IMR-90 (cell line): Measurements from ENCODE around the gene TSPAN8.

Experiments used
- CHD1 ChIP-seq: IDR thresholded peaks from 2 replicates; pipeline ENCODE4 v1.6.1; 2012; ENCODE audit warnings: low read depth, low read length, improper control_type of control experiment
- CTCF ChIP-seq: conservative IDR thresholded peaks from 2 replicates; pipeline ENCODE4 v1.5.1; 2012; ENCODE audit warnings: mild to moderate bottlenecking, low read depth, low read length, improper control_type of control experiment
- FOS ChIP-seq: fragments of 150-350 bp; IDR thresholded peaks from 2 replicates; pipeline ENCODE4 v1.6.1; 2016; ENCODE audit warnings: low read depth, low read length
- MAFK ChIP-seq: IDR thresholded peaks from 2 replicates; pipeline ENCODE4 v1.6.1; 2012; ENCODE audit warnings: low read depth, low read length, improper control_type of control experiment
- MXI1 ChIP-seq: IDR thresholded peaks from 2 replicates; pipeline ENCODE4 v1.6.1; 2012; ENCODE audit warnings: low read depth, mild to moderate bottlenecking, low read length, moderate library complexity, borderline replicate concordance
- POLR2A ChIP-seq: IDR thresholded peaks from 2 replicates; pipeline ENCODE4 v1.6.1; 2012; ENCODE audit warnings: mild to moderate bottlenecking, low read depth, low read length
- RAD21 ChIP-seq: IDR thresholded peaks from 2 replicates; pipeline ENCODE4 v1.6.1; 2012; ENCODE audit warnings: low read length, improper control_type of control experiment

GRCh38 chr12:71109834-71110233 lies 48.0 kb downstream of the TSPAN8 start:
- TF ChIP-seq CTCF (no peak), POLR2A (no peak), FOS (no peak), CHD1 (no peak), MAFK (no peak), RAD21 (no peak), MXI1 (no peak)
